Activated CD4-positive, CD25-positive, alpha-beta regulatory T cell (primary cell): ENCODE data around the gene PASK.
"Not testable (repeated sequence)": the region's sequence is repeated elsewhere in the genome, so short reads cannot be mapped to it uniquely, and the experiment has no call there.

Experiments used
- DNase-seq, 4 experiments: peaks; one replicate each; lab custom pipeline; 2025; lab: John Stamatoyannopoulos, UW

The PASK gene

DNA sequence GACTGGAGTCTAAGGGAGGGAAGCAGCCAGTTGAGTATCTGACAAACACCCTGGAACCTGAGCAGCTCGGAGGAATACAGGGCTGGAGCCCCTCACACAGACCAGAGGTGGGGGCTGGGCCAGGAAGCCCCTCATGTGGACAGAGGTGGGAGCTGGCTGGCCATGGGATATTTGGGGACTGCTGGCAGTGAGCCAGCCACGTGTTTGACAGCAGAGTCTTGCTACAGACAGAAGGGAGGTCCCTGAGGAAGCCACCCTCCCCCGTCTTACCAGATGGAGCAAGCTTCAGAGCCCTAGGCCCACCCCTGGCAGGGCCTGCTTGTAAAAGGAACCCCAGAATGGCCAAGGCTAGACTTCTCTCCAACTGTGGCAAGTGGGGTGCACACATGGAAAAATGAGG is 43.6 kb downstream of the PASK start:
- no peak for DNase-seq

DNA sequence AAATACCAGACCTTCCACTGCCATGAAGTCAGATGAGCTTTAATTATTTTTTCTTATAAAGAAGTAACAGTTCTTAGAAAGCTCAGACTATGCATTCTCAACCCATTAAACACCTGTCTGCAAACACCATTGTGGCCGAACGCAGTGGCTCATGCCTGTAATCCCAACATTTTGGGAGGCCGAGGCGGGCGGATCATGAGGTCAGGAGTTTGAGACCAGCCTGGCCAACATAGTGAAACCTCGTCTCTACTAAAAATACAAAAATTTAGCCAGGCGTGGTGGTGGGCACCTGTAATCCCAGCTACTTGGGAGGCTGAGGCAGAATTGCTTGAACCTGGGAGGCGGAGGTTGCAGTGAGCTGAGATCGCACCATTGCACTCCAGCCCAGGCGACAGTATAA is 44.7 kb downstream of the PASK start:
- not testable (repeated sequence) for DNase-seq

DNA sequence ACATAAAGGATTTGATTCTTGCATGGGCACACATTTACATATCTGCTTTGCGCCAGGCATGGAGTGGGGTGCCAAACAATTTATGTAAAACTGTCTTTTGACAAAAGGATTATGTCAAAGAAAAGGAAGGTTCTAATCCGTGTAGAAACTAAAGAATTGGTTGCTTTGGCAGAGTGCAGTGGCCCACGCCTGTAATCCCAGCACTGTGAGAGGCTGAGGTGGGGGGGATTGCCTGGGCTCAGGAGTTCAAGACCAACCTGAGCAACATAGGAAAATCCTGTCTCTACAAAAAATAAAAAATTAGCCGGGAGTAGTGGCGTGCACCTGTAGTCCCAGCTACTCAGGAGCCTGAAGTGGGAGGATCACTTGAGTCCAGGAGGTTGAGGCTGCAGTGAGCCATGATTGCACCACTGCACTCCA is 46.1 kb downstream of the PASK start:
- no peak for DNase-seq

DNA sequence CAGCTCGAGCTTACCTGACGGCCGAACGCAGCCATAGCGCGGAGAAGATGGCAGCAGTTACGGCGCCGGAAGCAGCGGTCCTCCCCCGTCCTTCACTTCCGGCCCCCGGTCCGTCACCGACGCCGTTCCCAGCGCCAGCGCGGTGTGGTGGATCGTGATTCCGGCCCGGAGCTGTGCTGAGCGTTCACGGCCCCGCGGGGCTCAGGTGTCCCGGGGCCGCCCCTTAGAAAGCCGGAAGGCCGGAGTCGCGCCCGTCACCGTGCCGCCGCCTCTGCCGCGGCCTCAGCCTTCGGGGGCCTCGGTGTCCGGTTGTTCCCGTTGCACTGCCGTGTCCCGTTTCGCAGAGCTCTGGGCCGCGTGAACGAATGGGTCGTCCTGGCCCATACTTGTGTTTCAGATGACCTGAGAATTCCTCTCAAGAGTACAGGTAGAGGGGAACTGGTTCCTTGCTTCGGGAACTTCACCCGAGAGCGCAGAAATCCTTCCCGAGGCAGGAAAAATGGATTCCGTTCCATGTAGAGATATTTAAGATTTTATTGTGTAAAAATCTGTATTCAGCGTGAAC is 47.0 kb downstream of the PASK start, which contains the start of gene MTERF4:
Gene MTERF4 (minus strand): TSS at position 49 of the 565 bp plus-strand sequence. CDS start 14 bp downstream, at position 35.
- peak; percentile 77 to 81 (median 81) for DNase-seq

DNA sequence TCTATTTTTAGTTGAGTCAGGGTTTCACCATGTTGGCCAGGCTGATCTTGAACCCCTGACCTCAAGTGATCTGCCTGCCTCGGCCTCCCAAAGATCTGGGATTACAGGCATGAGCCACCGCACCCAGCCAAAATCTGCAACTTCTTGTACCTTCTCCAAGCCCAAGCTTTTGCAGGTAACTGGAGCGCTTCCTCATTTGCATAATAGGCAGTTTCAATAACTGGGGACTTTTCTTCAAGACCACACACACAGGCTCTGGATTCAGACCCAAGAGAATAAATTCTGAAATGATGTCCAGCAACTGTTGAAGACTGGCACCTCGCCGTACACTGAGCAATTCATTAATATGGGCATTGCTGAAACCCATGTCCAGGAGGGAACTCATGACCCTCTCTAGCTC is 50.0 kb downstream of the PASK start:
- DNase-seq: no peak

DNA sequence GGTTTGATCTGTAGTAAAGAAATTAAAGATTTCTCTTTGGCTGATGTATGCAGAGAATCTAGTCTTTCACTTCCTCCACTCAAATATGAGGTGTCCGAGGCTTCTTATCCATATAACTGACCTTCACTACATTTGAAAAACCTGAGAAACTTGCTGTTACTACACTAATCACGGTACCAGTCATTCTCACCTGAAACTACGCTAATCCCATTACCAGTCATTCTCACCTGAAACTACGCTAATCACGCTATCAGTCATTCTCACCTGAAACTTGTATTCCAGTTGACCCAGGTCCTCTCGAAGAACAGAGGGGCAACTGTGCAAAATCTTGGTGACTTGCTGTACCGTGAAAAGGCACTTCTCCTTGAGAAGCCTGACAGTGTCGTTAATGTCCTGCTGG is 52.3 kb downstream of the PASK start:
- no peak for DNase-seq

DNA sequence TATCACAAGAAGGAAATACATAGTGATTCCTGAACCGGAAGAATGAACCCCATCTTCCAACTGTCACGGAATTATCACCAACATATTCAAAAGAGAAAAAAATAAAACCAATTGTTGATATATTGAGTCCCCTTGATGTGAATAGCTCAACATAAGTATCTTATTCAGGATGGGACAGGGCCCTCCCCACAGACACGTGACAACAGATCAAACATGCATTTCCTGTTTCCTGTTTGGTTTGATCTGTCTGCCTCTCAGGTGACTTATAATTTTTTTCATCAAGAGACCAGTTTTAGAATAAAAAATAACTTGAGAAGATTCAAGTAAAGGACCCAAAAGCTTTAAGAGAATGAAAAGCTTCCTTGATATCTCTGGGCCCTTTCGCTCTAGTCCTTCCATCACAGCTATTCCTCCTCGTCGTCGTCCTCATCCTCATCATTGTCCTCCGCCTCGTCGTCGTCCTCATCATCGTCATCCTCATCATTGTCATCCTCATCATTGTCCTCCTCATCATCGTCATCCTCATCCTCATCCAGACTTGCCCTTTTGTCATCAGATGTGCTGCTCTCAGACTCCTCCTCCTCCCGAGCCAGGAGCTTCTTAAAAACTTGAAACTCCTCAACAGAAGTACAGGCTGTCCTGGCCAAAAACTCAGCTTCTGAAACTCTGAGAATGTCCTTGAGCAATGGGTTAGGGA is 53.5 kb downstream of the PASK start:
- DNase-seq: no peak

DNA sequence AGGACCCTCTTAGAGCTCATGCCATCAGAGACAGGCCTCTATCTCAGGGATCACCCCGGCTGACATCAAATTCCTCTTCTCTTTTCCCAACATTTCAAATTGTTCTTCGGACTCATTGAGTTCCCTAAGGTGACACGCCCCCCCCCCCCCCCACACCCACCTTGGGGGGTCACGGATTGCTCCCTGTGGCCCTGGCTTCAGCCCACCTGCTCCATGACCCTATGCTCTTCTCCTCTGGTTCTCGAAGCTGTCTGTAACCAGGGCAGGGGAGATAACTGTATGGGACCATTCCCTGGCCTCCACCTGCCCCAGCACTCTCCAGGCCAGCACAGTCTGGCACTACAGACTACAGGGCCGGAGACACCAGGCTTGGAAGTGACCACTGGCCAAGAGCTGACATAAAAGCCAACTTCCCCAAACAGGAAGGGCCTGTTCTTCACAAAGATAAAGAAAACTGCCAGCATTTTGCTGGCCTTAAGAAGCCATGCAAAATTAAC is 54.3 kb downstream of the PASK start:
- no peak for DNase-seq

DNA sequence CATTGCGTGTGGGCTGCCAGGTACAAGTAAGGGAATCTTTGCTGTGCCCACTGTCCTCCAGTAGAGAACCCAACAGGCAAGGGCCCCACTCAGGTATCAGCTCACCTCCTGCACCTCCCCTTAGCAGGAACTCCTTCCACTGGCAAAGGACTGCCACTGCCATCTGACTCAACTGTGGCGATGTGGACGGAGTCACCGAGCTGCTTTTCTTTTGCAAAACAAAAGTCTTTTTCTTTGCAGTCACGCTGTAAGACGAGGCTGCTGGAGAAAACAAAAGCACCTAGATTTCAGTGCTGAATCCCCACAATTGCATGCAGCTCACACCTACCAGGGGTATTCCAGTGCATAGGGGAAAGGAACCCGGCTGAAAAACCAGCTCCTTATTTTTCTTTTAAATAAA is 55.1 kb downstream of the PASK start:
- no peak for DNase-seq

DNA sequence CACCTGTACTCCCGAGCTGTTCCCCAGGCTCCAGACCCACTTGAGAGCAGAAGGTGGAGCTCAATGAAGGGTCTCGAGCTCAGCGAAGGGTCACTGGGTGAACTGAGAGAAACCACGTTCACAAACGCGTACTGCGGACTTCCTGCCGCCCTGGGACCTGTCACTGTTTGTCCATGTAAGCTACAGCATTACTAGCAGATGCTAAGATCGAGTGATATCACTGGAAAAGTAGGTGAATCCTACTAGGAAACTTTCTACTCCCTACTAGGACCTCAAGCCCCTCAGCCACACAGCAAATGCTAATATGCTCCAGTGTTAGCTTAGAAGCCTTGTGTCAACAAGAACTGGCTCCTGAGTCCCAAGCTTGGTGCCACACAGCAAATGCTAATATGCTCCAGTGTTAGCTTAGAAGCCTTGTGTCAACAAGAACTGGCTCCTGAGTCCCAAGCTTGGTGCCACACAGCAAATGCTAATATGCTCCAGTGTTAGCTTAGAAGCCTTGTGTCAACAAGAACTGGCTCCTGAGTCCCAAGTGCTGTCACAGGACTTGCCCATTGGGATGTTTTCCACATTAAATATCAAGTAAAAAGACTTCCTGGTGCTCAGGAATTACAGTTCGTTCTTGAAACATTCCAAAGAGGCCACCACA is 56.0 kb downstream of the PASK start:
- not testable (repeated sequence) for DNase-seq

DNA sequence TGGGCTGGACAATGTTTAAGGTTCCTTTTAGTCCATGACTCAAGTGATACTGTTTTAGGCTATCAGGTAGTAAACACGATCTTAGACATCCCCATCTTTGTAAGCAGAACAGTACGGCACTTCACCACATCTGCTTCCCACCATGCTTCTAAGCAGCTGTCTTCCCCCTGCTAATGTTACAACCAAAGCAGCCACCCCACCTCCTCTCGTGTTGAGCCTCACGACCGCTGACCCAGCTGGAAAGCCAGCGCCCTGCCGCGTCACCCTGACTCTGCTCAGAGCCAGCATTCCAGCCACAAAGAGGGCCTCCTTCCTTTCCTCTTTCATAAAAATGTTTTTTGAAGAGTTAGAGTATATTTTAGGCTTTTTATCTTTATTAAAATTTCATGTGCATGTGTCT is 56.6 kb downstream of the PASK start:
- DNase-seq: no peak

DNA sequence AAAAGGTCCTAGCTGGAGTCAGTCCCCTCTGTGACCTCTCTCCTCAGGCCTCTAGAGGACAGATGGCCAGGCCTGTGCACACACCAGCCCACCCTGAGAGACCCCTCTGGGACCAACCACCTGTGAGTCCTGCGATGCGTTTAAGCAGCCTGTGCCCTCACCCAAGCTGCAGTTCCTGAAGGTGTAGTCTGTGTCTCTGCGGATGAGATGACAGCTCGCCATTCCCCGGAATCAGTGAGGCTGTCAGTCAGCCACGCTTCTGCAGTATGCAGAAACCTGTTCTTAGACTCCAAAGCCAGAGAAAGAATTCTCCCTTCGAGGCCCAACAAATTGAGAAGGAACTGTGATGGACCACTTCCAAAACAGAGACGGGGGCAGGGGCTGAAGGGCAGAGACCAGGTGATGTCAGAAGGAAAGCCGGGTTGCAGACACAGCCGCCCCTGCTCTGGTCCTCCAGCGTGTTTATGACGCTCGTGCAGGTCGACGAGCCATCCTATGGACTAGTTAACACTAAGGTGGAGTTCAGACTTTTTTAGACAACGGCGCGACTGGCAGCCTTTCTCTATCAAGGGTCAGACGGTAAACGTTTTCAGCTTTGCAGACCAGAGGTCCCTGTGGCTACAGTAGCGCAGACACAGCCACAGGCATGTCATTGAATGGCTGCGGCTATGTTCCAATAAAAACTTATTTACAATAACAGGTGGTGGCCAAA is 57.4 kb downstream of the PASK start:
- no peak for DNase-seq

DNA sequence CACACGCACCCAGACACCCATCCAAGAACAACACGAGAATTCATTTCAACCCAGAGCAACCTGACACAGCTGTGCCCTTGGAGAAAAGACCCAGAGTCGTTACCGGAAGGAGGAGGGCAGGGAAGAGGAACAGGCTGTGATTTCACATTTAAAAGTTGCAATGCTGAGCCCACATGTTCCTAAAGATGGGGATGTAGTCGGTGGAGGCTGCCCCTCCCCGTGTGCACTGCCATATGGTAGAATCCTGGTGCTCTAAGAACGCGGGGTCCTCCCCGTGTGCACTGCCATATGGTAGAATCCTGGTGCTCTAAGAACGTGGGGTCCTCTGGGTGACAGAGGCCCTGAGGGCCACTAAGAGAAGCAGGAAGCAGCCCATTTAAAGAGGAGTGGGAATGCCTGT is 58.1 kb downstream of the PASK start:
- no peak for DNase-seq

DNA sequence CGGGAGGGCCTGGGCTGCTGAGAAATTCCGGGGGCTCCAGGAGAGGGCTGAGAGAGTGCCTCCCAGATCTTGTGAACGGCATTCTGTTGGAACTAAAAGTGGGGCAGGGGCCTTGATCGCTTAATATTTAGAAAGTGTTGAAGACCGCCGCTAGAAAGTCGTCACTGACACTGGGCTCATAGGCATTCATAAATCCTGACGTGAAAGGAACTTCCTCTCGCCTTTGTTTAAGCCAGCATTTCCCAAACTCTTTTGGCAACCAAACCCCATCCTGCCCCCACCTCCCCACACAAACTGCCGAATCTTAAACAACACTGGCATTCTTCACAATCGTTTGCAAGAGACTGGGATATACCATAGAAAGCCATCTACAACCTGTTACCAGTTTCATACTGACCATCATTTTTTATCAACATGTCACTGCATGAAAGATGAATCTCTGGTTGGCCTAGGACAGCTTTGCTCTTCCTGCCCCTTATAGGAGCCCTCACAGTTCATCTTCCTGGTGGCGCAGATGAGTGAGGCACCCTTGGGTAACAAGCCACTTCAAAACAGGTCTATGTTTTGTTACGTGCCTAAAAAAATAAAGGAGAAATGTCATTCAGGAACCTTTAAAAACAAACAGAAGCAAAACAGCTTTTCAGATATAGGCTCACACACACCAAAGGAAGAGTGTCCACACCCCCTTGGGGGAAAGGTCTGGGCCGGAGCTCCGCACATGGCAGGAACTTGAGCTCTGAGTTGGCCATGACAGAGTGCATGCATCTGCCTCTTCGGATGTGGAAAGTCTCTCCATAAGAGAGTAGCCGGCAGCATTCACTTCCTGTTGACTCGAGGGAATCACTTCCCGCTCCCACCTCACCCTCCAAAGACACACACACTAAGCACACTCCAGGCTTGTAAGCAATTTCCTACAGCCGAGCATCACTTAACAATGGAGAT is 60.2 kb downstream of the PASK start:
- DNase-seq: no peak

DNA sequence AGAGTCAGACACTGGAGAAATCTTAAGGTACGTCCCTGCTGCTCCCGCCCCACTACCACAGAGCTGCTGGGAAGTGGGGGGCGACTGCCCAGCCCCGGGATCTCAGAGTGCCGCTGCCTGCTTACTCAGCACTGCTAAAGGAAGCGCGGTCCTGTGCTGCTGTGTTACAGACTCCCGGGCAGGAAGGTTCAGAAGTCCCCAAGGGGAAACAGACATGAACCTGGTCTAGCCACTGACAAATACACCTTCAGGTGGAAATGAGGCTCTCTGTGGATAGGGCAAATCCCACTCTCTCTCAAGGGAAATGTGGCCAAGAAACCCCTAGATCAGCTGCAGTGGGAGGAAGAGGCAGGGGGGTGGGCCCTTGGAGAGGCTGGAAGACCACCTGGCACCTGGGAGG is 60.9 kb downstream of the PASK start:
- no peak for DNase-seq

DNA sequence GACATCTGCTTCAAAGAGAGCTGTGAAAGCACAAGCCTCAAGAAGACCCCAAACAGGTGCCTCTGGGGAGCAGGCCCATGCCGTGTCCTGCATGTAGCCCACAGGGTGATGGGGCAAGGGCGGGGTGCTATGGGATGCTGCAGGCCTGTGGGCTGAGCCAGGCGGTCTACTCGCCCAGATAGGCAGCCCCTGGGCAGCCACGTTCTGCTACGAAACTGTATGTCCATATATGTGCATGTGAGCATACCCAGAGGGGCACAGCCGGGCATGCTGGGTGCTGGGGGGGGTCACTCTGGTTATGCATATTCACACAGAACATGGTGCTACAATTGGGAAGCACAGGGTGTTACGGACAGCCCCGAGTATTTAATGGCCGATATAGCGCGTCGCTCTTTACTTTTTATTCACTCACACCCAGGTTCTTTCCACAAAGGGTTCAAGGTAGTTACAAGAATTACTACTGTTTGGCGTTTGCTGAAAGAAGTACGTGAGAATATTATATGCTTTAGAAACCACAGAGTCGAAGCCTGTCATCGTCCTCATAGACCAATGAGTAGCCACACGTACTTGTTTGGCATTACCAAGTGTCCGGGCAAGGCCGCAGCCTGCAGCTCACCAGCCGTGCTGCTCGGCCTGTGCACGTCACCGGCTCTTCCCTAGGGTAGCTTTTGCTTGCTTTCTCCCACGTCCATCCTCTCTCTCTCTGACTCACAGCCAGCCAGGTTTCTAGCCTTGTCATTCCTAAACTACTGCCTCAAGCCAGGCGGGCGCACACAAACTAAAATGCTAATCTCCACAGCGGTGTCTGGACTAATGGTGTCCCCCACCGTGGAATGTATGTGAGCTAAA is 61.6 kb downstream of the PASK start:
- DNase-seq: no peak

DNA sequence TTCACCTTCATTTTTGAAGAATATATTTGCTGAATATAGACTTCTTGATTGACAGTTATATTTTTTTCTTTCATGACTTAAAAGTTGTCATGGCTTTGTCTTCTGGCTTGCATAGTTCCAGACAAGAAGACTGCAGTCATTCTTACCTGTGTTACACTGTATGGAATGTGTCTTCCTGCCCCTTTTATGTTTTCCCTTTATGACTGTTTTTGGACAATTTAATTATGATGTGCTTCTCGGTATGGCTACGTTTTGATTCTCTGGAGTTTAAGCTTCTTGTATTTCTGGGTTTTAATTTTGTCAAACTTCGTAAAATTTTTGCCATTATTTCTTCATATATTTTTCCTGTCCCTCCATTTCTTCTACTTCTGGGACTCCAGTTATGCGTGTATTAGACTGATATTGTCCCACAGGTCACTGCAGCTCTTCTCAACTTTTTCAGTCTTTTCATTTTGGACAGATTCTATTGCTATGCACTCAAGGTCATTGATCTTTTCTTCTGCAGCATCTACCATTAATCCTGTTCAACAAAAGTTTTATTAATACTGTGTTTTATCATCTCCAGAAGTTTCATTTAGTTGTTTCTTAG is 64.3 kb downstream of the PASK start:
- DNase-seq: no peak

DNA sequence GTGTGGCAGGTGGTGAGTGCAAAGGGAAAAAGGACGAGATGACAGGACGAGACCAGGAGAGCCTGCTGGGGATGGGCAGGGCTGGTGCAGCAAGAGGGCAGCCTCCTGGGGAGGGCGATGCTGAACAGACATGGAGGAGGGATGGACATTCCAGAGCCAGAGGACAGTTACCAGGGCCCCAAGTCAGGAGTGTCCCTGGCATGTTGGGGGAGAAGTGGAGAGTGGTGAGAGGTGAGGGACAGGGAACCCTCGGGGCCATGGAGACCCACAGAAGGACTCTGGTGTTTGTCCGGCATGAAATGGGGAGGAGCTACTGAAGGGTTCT is 66.2 kb downstream of the PASK start:
- no peak for DNase-seq

DNA sequence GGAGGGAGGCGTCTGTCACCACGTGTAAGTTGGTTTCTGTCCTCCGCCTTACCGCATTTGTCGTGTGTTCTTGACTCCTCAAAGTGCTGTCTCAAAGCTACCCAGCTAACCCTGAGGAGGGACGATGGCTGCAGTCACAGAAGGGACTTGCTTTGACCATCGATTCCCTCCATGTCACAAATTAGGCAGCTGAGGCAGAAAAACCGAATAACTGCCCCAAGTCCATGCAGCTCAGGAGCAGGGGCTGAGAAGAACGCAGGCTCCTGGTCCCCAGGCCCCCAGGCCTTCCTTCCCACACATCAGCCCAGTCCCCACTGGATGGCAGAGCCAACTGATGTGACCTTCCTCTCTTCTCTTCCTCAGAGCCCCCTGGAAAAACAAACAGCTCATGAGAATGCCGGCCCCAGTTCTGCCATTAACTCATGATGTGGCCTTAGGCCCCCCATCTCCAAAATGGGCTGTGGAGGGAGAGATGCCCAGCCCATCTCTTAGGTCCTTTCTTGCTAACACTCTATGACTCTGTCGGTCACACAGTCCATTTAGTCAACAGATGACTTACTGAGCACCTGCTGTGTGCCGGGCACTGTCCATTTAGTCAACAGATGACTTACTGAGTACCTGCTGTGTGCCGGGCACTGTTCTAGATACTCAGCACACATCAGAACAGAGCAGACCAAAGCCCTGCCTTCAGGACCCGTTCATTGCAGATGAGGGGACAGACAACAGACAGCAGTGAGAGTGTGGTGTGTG is 66.8 kb downstream of the PASK start:
- no peak for DNase-seq
